AG09309 (cell line): ENCODE data around the gene PGGT1B.

Experiments used
- DNase-seq: peaks from one replicate; pipeline ENCODE4 v3.0.0-alpha.2; 2010; ENCODE audit warnings: low read depth
- H3K4me3 ChIP-seq: 2 replicates; pipeline ENCODE4 v1.5.1; 2011; ENCODE audit warnings: mild to moderate bottlenecking, low read depth, low read length, moderate library complexity; ENCODE audit not compliant: control insufficient read depth
- CTCF ChIP-seq: IDR thresholded peaks from 2 replicates; pipeline ENCODE4 v1.5.1; 2011; ENCODE audit warnings: mild to moderate bottlenecking, low read depth, low read length, inconsistent platforms; ENCODE audit not compliant: insufficient read depth, control insufficient read depth; ENCODE audit errors: missing control alignments

PGGT1B gene

DNA sequence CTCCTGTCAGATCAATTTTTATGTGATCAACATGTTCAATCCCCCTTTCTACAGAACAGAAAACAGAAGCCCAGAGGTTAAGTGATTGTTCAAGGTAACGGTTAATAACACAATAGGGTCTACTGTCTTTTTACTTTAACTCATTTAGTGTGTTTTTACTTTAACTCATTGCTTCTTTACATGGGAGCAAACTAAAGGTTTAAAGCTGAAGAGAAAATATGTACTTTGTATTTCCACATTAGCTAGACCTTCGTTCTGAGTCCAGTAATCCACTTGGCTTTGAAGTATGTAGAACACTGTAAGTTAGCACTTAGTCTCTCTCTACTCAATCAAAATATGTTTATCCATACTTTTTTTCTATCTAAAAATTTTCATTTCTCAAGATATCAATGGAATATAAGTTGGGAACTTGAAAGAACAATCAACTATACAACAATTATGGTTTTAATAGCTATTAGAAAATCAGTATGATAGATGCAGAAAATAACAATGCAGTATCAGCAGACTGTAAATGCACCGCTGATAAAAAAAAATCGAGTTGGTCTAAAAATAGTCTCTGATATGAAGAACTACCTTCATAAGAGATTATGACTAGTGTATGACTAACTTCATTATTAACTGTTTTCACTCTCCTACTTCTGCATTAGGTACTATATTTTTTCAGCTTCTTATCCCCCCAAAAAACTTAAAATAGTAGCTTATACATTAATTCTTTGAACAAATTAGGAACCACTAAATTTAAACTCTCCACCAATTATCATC, 20.6 kb downstream of the PGGT1B start:
- no peak overlapping the region for H3K4me3 ChIP-seq
- no peak for TF ChIP-seq CTCF
- DNase-seq, result no peak

DNA sequence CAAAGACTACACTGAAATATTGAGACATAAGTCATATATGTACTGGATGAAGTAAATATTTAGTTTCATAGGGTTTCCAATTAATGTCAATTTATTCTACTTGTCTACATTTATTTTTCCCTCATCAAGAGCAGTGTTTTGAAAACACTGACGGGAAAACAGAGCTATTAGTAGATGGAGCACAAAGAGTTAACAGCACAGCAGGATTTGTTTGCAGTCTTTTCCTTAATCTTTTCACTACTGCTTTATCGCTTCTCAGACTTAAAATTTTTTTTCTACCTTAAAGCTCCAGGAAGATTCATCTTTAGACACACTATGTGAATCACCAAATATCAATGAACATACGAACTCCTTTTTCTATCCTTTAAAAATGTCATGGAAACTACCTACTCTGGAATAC, 25.6 kb downstream of the PGGT1B start:
- no peak for DNase-seq
- H3K4me3 ChIP-seq, result no peak overlapping the region
- TF ChIP-seq CTCF, result no peak

DNA sequence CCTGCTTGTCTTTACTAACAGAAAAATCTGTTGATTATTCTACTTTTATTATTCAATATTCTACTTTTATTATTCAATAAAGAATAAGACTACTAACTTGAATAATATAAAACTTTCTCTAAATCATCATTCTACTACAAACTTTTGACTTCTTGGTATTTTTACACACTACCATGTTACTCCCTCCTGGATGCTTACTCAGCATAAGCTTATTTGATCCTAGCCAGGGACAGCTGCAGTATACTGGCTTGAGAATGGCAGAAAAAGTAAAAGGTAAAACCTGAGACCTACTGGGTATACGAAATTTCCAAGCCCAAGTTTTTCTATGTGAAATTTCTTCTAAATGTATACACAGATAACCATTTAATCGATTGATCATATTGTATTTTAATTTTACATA, 26.1 kb downstream of the PGGT1B start:
- no peak overlapping the region for H3K4me3 ChIP-seq
- no peak for DNase-seq
- no peak for TF ChIP-seq CTCF

DNA sequence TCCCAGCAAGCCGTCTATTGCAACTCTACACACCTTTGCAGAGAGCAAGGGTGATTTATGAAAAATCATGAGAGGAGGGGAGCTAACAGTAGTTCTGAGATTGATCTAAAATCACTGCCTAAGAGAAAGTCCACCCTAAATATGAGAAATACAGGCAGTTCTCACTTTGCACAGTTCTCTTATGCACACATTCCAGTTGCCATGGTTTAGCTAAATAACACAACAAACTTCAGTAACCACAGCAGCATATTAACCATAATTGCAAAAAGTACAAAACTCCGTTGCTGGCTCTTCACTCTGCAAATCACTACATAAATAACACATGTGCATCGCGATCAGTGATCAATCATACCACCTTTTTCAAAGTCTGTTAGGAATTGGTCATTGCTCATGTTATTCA, 31.1 kb downstream of the PGGT1B start:
- TF ChIP-seq CTCF, result no peak
- no peak overlapping the region for H3K4me3 ChIP-seq
- no peak for DNase-seq

DNA sequence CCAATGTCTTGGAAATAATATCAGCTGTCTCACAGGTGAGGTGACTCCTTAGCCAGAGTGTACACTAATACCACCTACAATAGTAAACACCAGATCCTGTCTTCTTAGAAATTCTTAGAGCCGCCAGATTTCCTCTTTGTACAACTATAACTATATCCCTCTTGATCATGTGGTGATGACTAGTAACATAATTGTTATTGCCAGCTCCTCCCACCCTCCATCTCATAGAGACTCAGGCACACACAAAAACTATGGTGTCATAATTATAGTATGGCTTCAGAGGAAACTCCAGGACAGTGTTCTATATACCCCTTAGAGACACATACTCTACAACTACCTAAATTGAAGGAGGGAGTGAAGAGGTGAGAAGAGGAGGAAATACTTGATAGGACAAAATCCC, 33.1 kb downstream of the PGGT1B start:
- TF ChIP-seq CTCF, result no peak
- DNase-seq, result no peak
- no peak overlapping the region for H3K4me3 ChIP-seq

GRCh38 chr5:115227281-115227680, 35.4 kb downstream of the PGGT1B start:
- no peak for TF ChIP-seq CTCF

More at GRCh38 chr5:115227281-115227680, 35.4 kb downstream of the PGGT1B start:
- no peak overlapping the region for H3K4me3 ChIP-seq
- DNase-seq, result no peak
